B cell (primary cell): ENCODE data around the gene GP1BB. TPM values are rescaled to one million over a fixed set of nuclear protein-coding genes. Genes with fewer than 3 reads are reported as not detected.

ENCODE experiments used
- ATAC-seq: fragments of 200-7000 bp; cut with Tn5 transposase; one replicate; pipeline ENCODE4 v1.10.0; 2021; ENCODE audit warnings: low read depth, mild to moderate bottlenecking, moderate number of reproducible peaks, moderate library complexity
- CTCF ChIA-PET: fragments of 350-600 bp; sonication (Branson Sonifier 250); formaldehyde crosslinking; loops from one replicate; lab custom pipeline; 2021; ENCODE audit warnings: antibody characterized with exemption, inconsistent platforms; lab: Charles Lee
- POLR2A ChIA-PET: fragments of 350-600 bp; sonication (Branson Sonifier 250); formaldehyde crosslinking; loops from one replicate; lab custom pipeline; 2021; ENCODE audit warnings: antibody characterized with exemption; lab: Charles Lee
- DNase-seq: peaks from one replicate; pipeline ENCODE4 v3.0.0; 2013
- H2AFZ ChIP-seq: 2 replicates; pipeline ENCODE4 v1.6.1; 2012; ENCODE audit warnings: mild to moderate bottlenecking, low read depth, low read length; ENCODE audit not compliant: insufficient read depth, poor library complexity, severe bottlenecking
- H3K27ac ChIP-seq, 2 donors: 1 replicate in 1 of 2; 2 replicates in 1 of 2; pipeline ENCODE4 v1.5.1; 2012 to 2013; ENCODE audit warnings: low read length in 2 of 2, mild to moderate bottlenecking in 2 of 2, moderate library complexity in 1 of 2
- H3K27me3 ChIP-seq, 4 experiments: fragments of 200-600 bp in 1 of 4; sonication (generic) in 1 of 4; replicated peaks in 1 of 4; 1 replicate in 2 of 4; 2 replicates in 2 of 4; pipeline versions ENCODE4 v1.6.1 to v1.7.0; 2013 to 2016; ENCODE audit warnings: low read length in 3 of 4, mild to moderate bottlenecking in 2 of 4, mixed read lengths in 1 of 4, moderate library complexity in 1 of 4; ENCODE audit not compliant: insufficient read depth in 4 of 4, control insufficient read depth in 3 of 4; ENCODE audit errors: control extremely low read depth in 1 of 4
- H3K36me3 ChIP-seq, 2 experiments: replicated peaks in 1 of 2; 1 replicate in 1 of 2; 2 replicates in 1 of 2; pipeline versions ENCODE4 v1.6.1 to v1.7.1; 2013; ENCODE audit warnings: low read length in 1 of 2; ENCODE audit not compliant: insufficient read depth in 2 of 2, control insufficient read depth in 1 of 2; ENCODE audit errors: control extremely low read depth in 1 of 2, extremely low read depth in 1 of 2
- H3K4me1 ChIP-seq, 2 donors: fragments of 200-600 bp in 1 of 2; sonication (generic) in 1 of 2; 1 replicate in 1 of 2; 2 replicates in 1 of 2; pipeline versions ENCODE4 v1.5.1 to v1.6.1; 2013 to 2017; ENCODE audit warnings: low read length in 2 of 2; ENCODE audit not compliant: control insufficient read depth in 2 of 2, insufficient read depth in 2 of 2
- H3K4me2 ChIP-seq: replicated peaks from 2 replicates; pipeline ENCODE3; 2012; ENCODE audit warnings: mild to moderate bottlenecking, low read depth, low read length; ENCODE audit not compliant: poor library complexity, severe bottlenecking
- H3K4me3 ChIP-seq, 5 experiments: fragments of 200-600 bp in 1 of 5; sonication (generic) in 1 of 5; 1 replicate in 3 of 5; 2 replicates in 2 of 5; pipeline versions ENCODE4 v1.5.1 to v1.7.0; 2011 to 2016; ENCODE audit warnings: low read length in 4 of 5, mild to moderate bottlenecking in 4 of 5, low read depth in 2 of 5, control low read depth in 1 of 5, moderate library complexity in 1 of 5; ENCODE audit not compliant: insufficient read depth in 1 of 5; ENCODE audit errors: control extremely low read depth in 1 of 5, extremely low read depth in 1 of 5
- H3K79me2 ChIP-seq: fragments of 200-600 bp; sonication (generic); one replicate; pipeline ENCODE4 v1.6.0; 2016; ENCODE audit warnings: low read length; ENCODE audit not compliant: control insufficient read depth, insufficient read depth
- H3K9ac ChIP-seq: fragments of 200-600 bp; sonication (generic); 2 replicates; pipeline ENCODE4 v1.6.1; 2017; ENCODE audit warnings: mild to moderate bottlenecking, low read length, moderate library complexity
- H3K9me3 ChIP-seq, 3 donors: one replicate each; pipeline versions ENCODE4 v1.6.1 to v1.7.1; 2013; ENCODE audit warnings: low read length in 2 of 3; ENCODE audit not compliant: control insufficient read depth in 2 of 3, insufficient read depth in 1 of 3; ENCODE audit errors: control extremely low read depth in 1 of 3
- H4K20me1 ChIP-seq: 2 replicates; pipeline ENCODE4 v1.6.0; 2012; ENCODE audit warnings: mild to moderate bottlenecking, low read length; ENCODE audit not compliant: insufficient read depth, control insufficient read depth, poor library complexity, severe bottlenecking
- H3K27ac Mint-ChIP-seq: one replicate; pipeline ENCODE4 v1.8.0; 2021; ENCODE audit warnings: mixed read lengths
- H3K27me3 Mint-ChIP-seq: one replicate; pipeline ENCODE4 v1.8.0; 2021; ENCODE audit warnings: mixed read lengths
- H3K4me1 Mint-ChIP-seq: one replicate; pipeline ENCODE4 v1.8.0; 2021; ENCODE audit warnings: mixed read lengths
- H3K4me3 Mint-ChIP-seq: one replicate; pipeline ENCODE4 v1.8.0; 2021; ENCODE audit warnings: mixed read lengths
- H3K9me3 Mint-ChIP-seq: one replicate; pipeline ENCODE4 v1.8.0; 2022; ENCODE audit warnings: mixed read lengths; ENCODE audit not compliant: insufficient read depth
- CTCF ChIP-seq: fragments of 200-600 bp; IDR thresholded peaks from one replicate; pipeline ENCODE4 v1.8.0; 2022; ENCODE audit warnings: antibody characterized with exemption, mild to moderate bottlenecking
- EZH2 ChIP-seq: IDR thresholded peaks from 2 replicates; pipeline ENCODE4 v1.6.1; 2012; ENCODE audit warnings: borderline replicate concordance, low read depth, mild to moderate bottlenecking, moderate library complexity, low read length; ENCODE audit not compliant: insufficient read depth, poor library complexity, severe bottlenecking
- WGBS: methylation state at CpG from one replicate; pipeline ENCODE4 v1.1.5; 2013; ENCODE audit warnings: missing lambda C conversion rate; ENCODE audit not compliant: insufficient coverage; 5-methylcytosine and 5-hydroxymethylcytosine counted together
- intact Hi-C: fragments of 100-400 bp; cut with micrococcal nuclease; formaldehyde crosslinking; loops from one replicate; pipeline ENCODE4 v1.10.0; 2022
- polyA plus RNA-seq: library from polyadenylated mRNA; depleted of rRNA; stranded (reverse); fragments of >200 nt; gene quantifications from 2 replicates; pipeline ENCODE4 v1.2.3, GENCODE V29; 2012
- total RNA-seq, 2 donors: library from RNA; stranded (reverse); fragments of 120-200 nt in 1 of 2; gene quantifications; 1 replicate in 1 of 2; 2 replicates in 1 of 2; pipeline versions ENCODE4 v1.2.3 to v1.2.4, GENCODE V29; 2013 to 2022

Gene GP1BB
- total and polyA plus RNA-seq, 2 donors (not counting 1 experiment from before 2014, with no cell fraction given) = 0.31 TPM; not detected in 1

- Histone ChIP-seq H4K20me1 (no peaks in the 10 kb centered on the region), H2AFZ (no peak overlapping the region), H3K9ac (no peak overlapping the region), H3K27me3 (peaks cover 0 to 49% (median 23%) of the 10 kb centered on the region in 4 experiments), H3K4me1 (peaks cover 13 to 23% of the 10 kb centered on the region in 2 donors), H3K4me2 (no peak overlapping the region), H3K36me3 (no peaks in the 10 kb centered on the region), H3K9me3 (peaks cover 0 to 16% (median 0%) of the 10 kb centered on the region in 3 donors), H3K27ac (no peak overlapping the region), H3K79me2 (no peaks in the 10 kb centered on the region), H3K4me3 (no peak overlapping the region)
- Mint-ChIP-seq H3K9me3 (no peaks in the 10 kb centered on the region), H3K4me3 (no peak overlapping the region), H3K27ac (no peak overlapping the region), H3K27me3 (peaks cover 30% of the 10 kb centered on the region), H3K4me1 (peaks cover 10% of the 10 kb centered on the region)
- intact Hi-C loops = no loop called here
- WGBS = 90% methylated on average over 14 of the region's 14 CpGs
- ATAC-seq (no peak), DNase-seq (no peak)
- ChIA-PET POLR2A (no interaction called here), CTCF (no interaction called here)
- TF ChIP-seq EZH2 (no peak), CTCF (no peak)
These were observed 28.3 kb downstream of the GP1BB start for GRCh38 chr22:19751497-19752245.

DNA sequence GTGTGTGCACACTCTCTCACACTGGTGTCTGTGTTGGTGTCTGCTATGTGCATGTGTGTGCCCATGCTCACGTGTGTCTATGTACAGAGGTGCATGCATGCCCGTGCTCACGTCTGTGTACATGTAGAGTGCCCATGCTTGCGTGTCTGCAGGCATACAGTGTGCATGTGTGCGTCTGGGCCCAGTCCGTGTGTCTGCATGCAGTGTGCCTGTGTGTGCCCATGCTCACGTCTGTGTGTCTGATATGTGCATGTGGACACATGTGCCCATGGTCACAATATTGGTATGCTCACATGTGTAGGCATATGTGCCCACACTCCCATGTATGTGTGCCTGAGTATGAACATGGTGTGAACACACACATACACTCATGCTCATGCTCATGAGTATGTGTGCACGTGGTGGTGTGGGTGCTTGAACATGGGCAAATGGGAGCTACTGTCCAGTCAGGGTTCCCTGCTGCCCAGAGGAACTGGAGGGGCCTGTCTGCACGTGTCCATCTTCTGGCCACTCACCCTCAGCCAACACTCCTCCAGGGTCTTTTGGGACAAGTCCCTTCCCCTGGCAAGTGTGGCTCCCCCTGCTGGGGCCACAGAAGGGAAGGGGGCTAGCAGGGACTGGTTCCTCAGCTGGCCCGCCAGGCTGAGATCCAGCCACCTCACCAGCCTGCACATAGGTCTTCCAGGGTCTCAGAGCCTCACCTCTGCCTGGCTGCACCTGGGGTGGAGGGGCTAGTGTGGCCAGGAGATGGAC is 29.9 kb downstream of the GP1BB start:
- Mint-ChIP-seq H3K4me1 (peaks cover 21% of the 10 kb centered on the region), H3K9me3 (no peaks in the 10 kb centered on the region), H3K4me3 (no peak overlapping the region), H3K27me3 (peaks cover 42% of the 10 kb centered on the region), H3K27ac (no peak overlapping the region)
- Histone ChIP-seq H3K9me3 (peaks cover 0 to 16% (median 0%) of the 10 kb centered on the region in 3 donors), H4K20me1 (no peaks in the 10 kb centered on the region), H3K27me3 (peaks cover 0 to 64% (median 28%) of the 10 kb centered on the region in 4 experiments), H3K27ac (no peak overlapping the region), H3K4me3 (no peak overlapping the region), H3K4me1 (peaks cover 24 to 31% of the 10 kb centered on the region in 2 donors), H2AFZ (no peak overlapping the region), H3K36me3 (no peaks in the 10 kb centered on the region), H3K9ac (no peak overlapping the region), H3K79me2 (no peaks in the 10 kb centered on the region), H3K4me2 (no peak overlapping the region)
- ChIA-PET POLR2A (no interaction called here), CTCF (interaction anchor here (1.6 kb wide), 1 partner anchor 23 kb away, joined by 4 read pairs; no protein-coding TSS in a partner anchor)
- DNase-seq (no peak), ATAC-seq (no peak)
- TF ChIP-seq CTCF (no peak), EZH2 (no peak)
- intact Hi-C loops = no loop called here
- WGBS = 88% methylated on average over 8 of the region's 10 CpGs
